HCT116 (cell line): ENCODE data around the gene DOCK9. TPM values are rescaled to one million over a fixed set of nuclear protein-coding genes. Genes with fewer than 3 reads are reported as not detected.

Experiments used
- ATAC-seq: fragments of 200-7000 bp; cut with Tn5 transposase; 2 replicates; pipeline ENCODE4 v1.9.1; 2020; ENCODE audit warnings: mild to moderate bottlenecking, moderate library complexity
- BruUV-seq: library from RNA; stranded (reverse); fragments of 400-500 nt; replicated peaks from 2 replicates; lab custom pipeline; 2021; lab: Mats Ljungman, UMichigan
- CTCF ChIA-PET: fragments of 300-600 bp; sonication (Branson Sonifier 250); formaldehyde crosslinking; loops from one replicate; lab custom pipeline; 2021; ENCODE audit warnings: antibody characterized with exemption; lab: Charles Lee
- POLR2A ChIA-PET: fragments of 300-600, 350-600 bp; sonication (Branson Sonifier 250); formaldehyde crosslinking; loops from one replicate; lab custom pipeline; 2021; ENCODE audit warnings: antibody characterized with exemption; lab: Charles Lee
- RAD21 ChIA-PET, 2 experiments: fragments of 300-600 bp; sonication (Branson Sonifier 250); formaldehyde crosslinking; loops; one replicate each; lab custom pipeline; 2023; ENCODE audit warnings: low total read pairs in 2 of 2; ENCODE audit not compliant: uncharacterized antibody in 2 of 2, unreplicated experiment in 2 of 2, low non-redundant PET in 1 of 2; lab: Charles Lee
- DNase-seq: peaks from one replicate; pipeline ENCODE4 v3.0.0-alpha.2; 2010; ENCODE audit warnings: low read depth, low spot score
- H2AFZ ChIP-seq: fragments of 200-600 bp; shearing (Covaris generic), sonication (generic); 2 replicates; pipeline ENCODE4 v1.6.1; 2017; ENCODE audit warnings: low read depth, mixed run types, mixed read lengths, antibody characterized with exemption, low read length; ENCODE audit not compliant: poor library complexity, severe bottlenecking
- H3K27ac ChIP-seq: 2 replicates; pipeline ENCODE4 v1.5.1; 2012; ENCODE audit warnings: low read depth, low read length
- H3K27me3 ChIP-seq: fragments of 200-600 bp; sonication (generic); 2 replicates; pipeline ENCODE4 v1.6.1; 2016; ENCODE audit warnings: mixed run types, low read length, mixed read lengths; ENCODE audit not compliant: insufficient read depth
- H3K36me3 ChIP-seq, 2 experiments: fragments of 200-500 bp in 1 of 2; fragments of 200-600 bp in 1 of 2; sonication (Bioruptor generic) in 1 of 2; sonication (generic) in 1 of 2; 2 replicates each; pipeline versions ENCODE4 v1.5.1 to v1.6.1; 2014 to 2016; ENCODE audit warnings: low read length in 2 of 2, inconsistent platforms in 1 of 2, mixed read lengths in 1 of 2, mixed run types in 1 of 2; ENCODE audit not compliant: insufficient read depth in 2 of 2, control insufficient read depth in 1 of 2
- H3K4me1 ChIP-seq, 2 experiments: fragments of 200-600 bp in 1 of 2; sonication (generic) in 1 of 2; 2 replicates each; pipeline versions ENCODE4 v1.5.1 to v1.6.1; 2012 to 2017; ENCODE audit warnings: low read length in 2 of 2, inconsistent platforms in 1 of 2, mild to moderate bottlenecking in 1 of 2, mixed read lengths in 1 of 2, mixed run types in 1 of 2, moderate library complexity in 1 of 2; ENCODE audit not compliant: insufficient read depth in 2 of 2, control insufficient read depth in 1 of 2
- H3K4me2 ChIP-seq: fragments of 200-600 bp; sonication (generic); 2 replicates; pipeline ENCODE4 v1.6.1; 2017; ENCODE audit warnings: mixed run types, low read length, mixed read lengths
- H3K4me3 ChIP-seq, 2 experiments: fragments of 200-600 bp in 1 of 2; sonication (generic) in 1 of 2; replicated peaks in 1 of 2; 2 replicates each; pipeline ENCODE4 v1.5.1; 2011 to 2016; ENCODE audit warnings: low read length in 2 of 2, control low read depth in 1 of 2, low read depth in 1 of 2, mild to moderate bottlenecking in 1 of 2, mixed read lengths in 1 of 2, mixed run types in 1 of 2
- H3K79me2 ChIP-seq: fragments of 200-600 bp; sonication (generic); 2 replicates; pipeline ENCODE4 v1.6.1; 2017; ENCODE audit warnings: mild to moderate bottlenecking, mixed run types, low read length, moderate library complexity, mixed read lengths; ENCODE audit not compliant: insufficient read depth
- H3K9ac ChIP-seq: fragments of 200-600 bp; sonication (generic); 2 replicates; pipeline ENCODE4 v1.6.1; 2016; ENCODE audit warnings: low read length, mixed read lengths
- H3K9me2 ChIP-seq: fragments of 200-600 bp; sonication (generic), shearing (Covaris generic); 2 replicates; pipeline ENCODE4 v1.6.1; 2017; ENCODE audit warnings: mixed run types, mild to moderate bottlenecking, moderate library complexity; ENCODE audit not compliant: insufficient read depth
- H3K9me3 ChIP-seq, 2 experiments: fragments of 200-500 bp in 1 of 2; fragments of 200-600 bp in 1 of 2; sonication (Bioruptor generic) in 1 of 2; sonication (generic) in 1 of 2; 2 replicates each; pipeline ENCODE4 v1.6.1; 2014 to 2017; ENCODE audit warnings: low read length in 2 of 2, mixed read lengths in 2 of 2, inconsistent platforms in 1 of 2, low read depth in 1 of 2, mild to moderate bottlenecking in 1 of 2, mixed run types in 1 of 2, moderate library complexity in 1 of 2; ENCODE audit not compliant: control insufficient read depth in 1 of 2, insufficient read depth in 1 of 2
- H4K20me1 ChIP-seq: fragments of 200-600 bp; sonication (generic), shearing (Covaris generic); 2 replicates; pipeline ENCODE4 v1.6.1; 2017; ENCODE audit warnings: mixed run types, mild to moderate bottlenecking, moderate library complexity; ENCODE audit not compliant: insufficient read depth
- CTCF ChIP-seq, 3 experiments: fragments of 200-600 bp in 1 of 3; sonication (generic) in 1 of 3; IDR thresholded peaks in 2 of 3; conservative IDR thresholded peaks in 1 of 3; 2 replicates each; pipeline ENCODE4 v1.5.1; 2012 to 2017; ENCODE audit warnings: low read depth in 2 of 3, low read length in 2 of 3, antibody characterized with exemption in 1 of 3, borderline replicate concordance in 1 of 3, control low read depth in 1 of 3, mild to moderate bottlenecking in 1 of 3, mixed read lengths in 1 of 3, mixed run types in 1 of 3, moderate library complexity in 1 of 3; ENCODE audit not compliant: insufficient read depth in 1 of 3
- EGR1 ChIP-seq: IDR thresholded peaks from 2 replicates; pipeline ENCODE4 v1.6.1; 2012; ENCODE audit warnings: low read depth
- POLR2AphosphoS5 ChIP-seq: IDR thresholded peaks from 2 replicates; pipeline ENCODE4 v1.6.1; 2011; ENCODE audit warnings: mild to moderate bottlenecking, low read depth, low read length, moderate library complexity
- RAD21 ChIP-seq: IDR thresholded peaks from 2 replicates; pipeline ENCODE4 v1.6.1; 2012; ENCODE audit warnings: low read depth, mild to moderate bottlenecking
- SIN3A ChIP-seq: IDR thresholded peaks from 2 replicates; pipeline ENCODE4 v1.6.1; 2012; ENCODE audit warnings: low read depth
- TCF7L2 ChIP-seq: IDR thresholded peaks from 2 replicates; pipeline ENCODE4 v1.7.0; 2011; ENCODE audit warnings: borderline replicate concordance, inconsistent platforms; ENCODE audit not compliant: insufficient read depth, insufficient read length; ENCODE audit errors: extremely low read depth
- ZBTB33 ChIP-seq: IDR thresholded peaks from 2 replicates; pipeline ENCODE4 v1.6.1; 2011; ENCODE audit warnings: mild to moderate bottlenecking, low read length, moderate library complexity; ENCODE audit not compliant: insufficient replicate concordance; ENCODE audit errors: extremely low read depth
- ZNF274 ChIP-seq: fragments of 200-500 bp; sonication (Bioruptor generic); IDR thresholded peaks from 2 replicates; pipeline ENCODE4 v1.6.1; 2014; ENCODE audit warnings: mild to moderate bottlenecking, low read depth, low read length, inconsistent platforms
- intact Hi-C: fragments of 100-400 bp; cut with micrococcal nuclease; formaldehyde crosslinking; loops from 2 replicates; pipeline ENCODE4 v1.10.0; 2022
- total RNA-seq: library from RNA; stranded (reverse); gene quantifications from one replicate; pipeline ENCODE4 v1.2.1, GENCODE V29; 2021; ENCODE audit not compliant: unreplicated experiment

DOCK9 gene
- total RNA-seq, 1 experiment from 2014 or later, result 58.8 TPM

- TF ChIP-seq ZBTB33 (no peak), POLR2AphosphoS5 (no peak), ZNF274 (no peak)
- TF ChIP-seq, all 23 proteins: peak for 0
Measured at GRCh38 chr13:98842070-98842469, 135.8 kb downstream of the DOCK9 start (continued).

- Histone ChIP-seq H3K27me3 (no peaks in the 10 kb centered on the region), H3K9ac (no peak overlapping the region), H3K36me3 (0 out of 4 replicates have a peak, but pooled peaks cover 0 to 7% of the 10 kb centered on the region in 2 experiments), H3K9me3 (no peaks in the 10 kb centered on the region), H2AFZ (no peak overlapping the region), H3K4me3 (no peak overlapping the region), H4K20me1 (no peaks in the 10 kb centered on the region), H3K27ac (no peak overlapping the region), H3K4me1 (peaks cover 0 to 4% of the 10 kb centered on the region in 2 experiments; a peak in 1 of 4 replicates), H3K4me2 (peak overlapping the region; percentile 18; the same call in 1 of the 2 replicates), H3K79me2 (no peaks in the 10 kb centered on the region), H3K9me2 (no peaks in the 10 kb centered on the region)
- ChIA-PET POLR2A (no interaction called here), CTCF (interaction anchor here (0.8 to 1.8 kb wide), 12 partner anchors 9 to 984 kb away, joined by 3 to 12 read pairs (median 6); no protein-coding TSS in a partner anchor), RAD21 (no interaction called here)
- intact Hi-C loops, result loop anchor here (1.0 to 10.0 kb wide), 5 partner anchors 193 to 808 kb away; no protein-coding TSS in a partner anchor
- TF ChIP-seq SIN3A, result no peak
- no peak for TF ChIP-seq EGR1
- TF ChIP-seq TCF7L2, result no peak
- peak; percentile 58 to 91 (median 88); a peak in 5 of 6 replicates for TF ChIP-seq CTCF (IDR thresholded peaks at IDR 0.05 in 2 of 3, conservative IDR thresholded peaks at IDR 0.05 in 1 of 3; ENCODE audit: borderline replicate concordance in 1 of 3, insufficient read depth in 1 of 3, low read depth in 2 of 3, low read length in 2 of 3)
- peak; percentile 59 for TF ChIP-seq RAD21
- no TSS peak for BruUV-seq
- DNase-seq (peak; percentile 35), ATAC-seq (peak; percentile 99)
Measured at GRCh38 chr13:98839856-98840769, 137.8 kb downstream of the DOCK9 start.
